KMS-11 (cell line): ENCODE data around the gene CHST11.
A peak's percentile ranks its signal among the peaks of the same experiment; 100 is the strongest.

Experiments
- H2AFZ ChIP-seq: fragments of 200-600 bp; sonication (generic); 2 replicates; pipeline ENCODE4 v1.6.1; 2016; ENCODE audit warnings: antibody characterized with exemption, mixed run types, low read depth
- H3K27ac ChIP-seq: fragments of 200-600 bp; sonication (generic); 2 replicates; pipeline ENCODE4 v1.6.1; 2016; ENCODE audit warnings: mild to moderate bottlenecking, mixed run types
- H3K27me3 ChIP-seq: fragments of 200-600 bp; sonication (generic); 2 replicates; pipeline ENCODE4 v1.6.1; 2017; ENCODE audit warnings: mild to moderate bottlenecking, low read depth, mixed run types, moderate library complexity; ENCODE audit not compliant: insufficient read depth
- H3K36me3 ChIP-seq: fragments of 200-600 bp; sonication (generic); 2 replicates; pipeline ENCODE4 v1.6.1; 2017; ENCODE audit warnings: mild to moderate bottlenecking, mixed run types; ENCODE audit not compliant: insufficient read depth
- H3K4me1 ChIP-seq: fragments of 200-600 bp; sonication (generic); 2 replicates; pipeline ENCODE4 v1.6.1; 2016; ENCODE audit warnings: mild to moderate bottlenecking, low read depth, mixed run types; ENCODE audit not compliant: poor library complexity, severe bottlenecking
- H3K4me2 ChIP-seq: fragments of 200-600 bp; sonication (generic); 2 replicates; pipeline ENCODE4 v1.7.0; 2016; ENCODE audit warnings: mild to moderate bottlenecking, mixed run types
- H3K4me3 ChIP-seq: fragments of 200-600 bp; sonication (generic); IDR thresholded peaks from 2 replicates; pipeline ENCODE4 v1.6.1; 2017; ENCODE audit warnings: low read depth, low read length, mixed read lengths; ENCODE audit not compliant: insufficient read depth
- H3K79me2 ChIP-seq: fragments of 200-600 bp; sonication (generic); 2 replicates; pipeline ENCODE4 v1.6.1; 2016; ENCODE audit warnings: low read depth, mixed run types; ENCODE audit not compliant: insufficient read depth
- H3K9ac ChIP-seq: fragments of 200-600 bp; sonication (generic); 2 replicates; pipeline ENCODE4 v1.6.1; 2016; ENCODE audit warnings: mild to moderate bottlenecking, mixed run types
- H4K20me1 ChIP-seq: fragments of 200-600 bp; sonication (generic); 2 replicates; pipeline ENCODE4 v1.6.1; 2016; ENCODE audit warnings: mild to moderate bottlenecking, mixed run types; ENCODE audit not compliant: insufficient read depth
- TF ChIP-seq, protein P1 (sequence below): fragments of 200-600 bp; sonication (generic); conservative IDR thresholded peaks from 2 replicates; pipeline ENCODE4 v1.6.1; 2017; ENCODE audit warnings: low read depth, mild to moderate bottlenecking, antibody characterized with exemption, low read length, moderate library complexity, mixed read lengths

CHST11 gene

DNA sequence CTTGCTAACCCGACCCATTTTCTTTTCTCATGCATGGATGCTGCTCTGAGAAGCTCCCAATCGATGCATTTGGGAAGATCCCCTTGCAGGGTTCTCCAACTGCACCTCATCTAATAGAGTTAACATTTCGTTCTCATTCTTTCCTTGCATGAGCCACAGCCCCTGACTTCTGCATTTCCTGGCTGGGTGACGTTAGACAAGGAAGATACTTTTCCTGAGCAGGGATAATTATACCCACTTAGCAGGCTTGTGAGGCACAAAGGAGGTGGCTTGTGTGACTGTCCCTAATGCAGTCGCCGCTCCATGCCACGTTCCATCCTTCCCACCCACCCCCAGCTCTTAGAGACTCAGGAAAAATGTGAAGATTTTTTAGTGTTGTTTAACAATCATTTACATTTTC, 195.1 kb downstream of the CHST11 start:
- Histone ChIP-seq H3K36me3 (no peaks in the 10 kb centered on the region), H3K4me1 (no peaks in the 10 kb centered on the region), H2AFZ (no peak overlapping the region), H3K9ac (no peak overlapping the region), H3K4me2 (no peak overlapping the region), H4K20me1 (no peaks in the 10 kb centered on the region), H3K4me3 (no peak overlapping the region), H3K27ac (no peak overlapping the region), H3K79me2 (no peaks in the 10 kb centered on the region), H3K27me3 (no peaks in the 10 kb centered on the region)
- TF ChIP-seq, protein P1, sequence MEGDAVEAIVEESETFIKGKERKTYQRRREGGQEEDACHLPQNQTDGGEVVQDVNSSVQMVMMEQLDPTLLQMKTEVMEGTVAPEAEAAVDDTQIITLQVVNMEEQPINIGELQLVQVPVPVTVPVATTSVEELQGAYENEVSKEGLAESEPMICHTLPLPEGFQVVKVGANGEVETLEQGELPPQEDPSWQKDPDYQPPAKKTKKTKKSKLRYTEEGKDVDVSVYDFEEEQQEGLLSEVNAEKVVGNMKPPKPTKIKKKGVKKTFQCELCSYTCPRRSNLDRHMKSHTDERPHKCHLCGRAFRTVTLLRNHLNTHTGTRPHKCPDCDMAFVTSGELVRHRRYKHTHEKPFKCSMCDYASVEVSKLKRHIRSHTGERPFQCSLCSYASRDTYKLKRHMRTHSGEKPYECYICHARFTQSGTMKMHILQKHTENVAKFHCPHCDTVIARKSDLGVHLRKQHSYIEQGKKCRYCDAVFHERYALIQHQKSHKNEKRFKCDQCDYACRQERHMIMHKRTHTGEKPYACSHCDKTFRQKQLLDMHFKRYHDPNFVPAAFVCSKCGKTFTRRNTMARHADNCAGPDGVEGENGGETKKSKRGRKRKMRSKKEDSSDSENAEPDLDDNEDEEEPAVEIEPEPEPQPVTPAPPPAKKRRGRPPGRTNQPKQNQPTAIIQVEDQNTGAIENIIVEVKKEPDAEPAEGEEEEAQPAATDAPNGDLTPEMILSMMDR, result no peak

DNA sequence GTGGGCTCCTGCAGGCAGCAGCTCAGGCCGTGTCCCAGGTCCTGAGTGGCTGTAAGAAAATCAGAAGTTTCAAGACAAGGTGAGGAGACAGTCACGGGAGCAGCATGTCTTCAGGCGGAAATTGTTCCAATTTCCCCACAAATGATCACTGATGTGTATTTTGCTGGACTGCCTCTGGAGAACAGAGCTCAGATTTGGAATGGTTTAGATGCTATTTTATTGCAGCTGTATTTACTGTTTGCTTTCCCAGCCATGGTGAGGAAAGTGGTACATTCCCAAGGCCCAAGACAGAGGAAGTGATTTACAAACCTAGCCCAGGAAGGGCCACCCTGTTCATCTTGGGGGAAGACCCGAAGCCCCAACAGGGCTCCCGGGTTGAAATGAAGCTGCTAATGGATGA, 195.6 kb downstream of the CHST11 start:
- Histone ChIP-seq H3K36me3 (no peaks in the 10 kb centered on the region), H3K79me2 (no peaks in the 10 kb centered on the region), H3K4me1 (no peaks in the 10 kb centered on the region), H3K4me2 (no peak overlapping the region), H4K20me1 (no peaks in the 10 kb centered on the region), H3K27me3 (no peaks in the 10 kb centered on the region), H3K9ac (no peak overlapping the region), H2AFZ (no peak overlapping the region), H3K27ac (no peak overlapping the region), H3K4me3 (no peak overlapping the region)
- TF ChIP-seq, protein P1, result no peak

DNA sequence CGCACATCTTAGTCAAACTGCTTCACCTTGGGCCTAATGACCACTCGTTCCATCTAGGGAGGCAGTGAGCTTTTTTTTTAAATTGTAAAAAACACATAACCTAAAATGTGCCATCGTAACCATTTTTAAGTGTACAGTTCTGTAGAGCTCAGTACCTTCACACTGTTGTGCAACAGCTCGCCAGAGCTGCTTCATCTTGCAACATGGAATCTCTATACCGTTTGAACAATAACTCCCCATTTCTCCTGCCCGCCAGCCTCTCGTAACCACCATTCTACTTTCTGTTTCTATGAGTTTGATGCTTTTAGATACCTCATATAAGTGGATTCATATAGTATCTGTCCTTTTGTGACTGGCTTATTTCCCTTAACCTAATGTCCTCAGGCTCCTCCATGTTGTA, 196.2 kb downstream of the CHST11 start:
- Histone ChIP-seq H3K79me2 (no peaks in the 10 kb centered on the region), H3K27me3 (no peaks in the 10 kb centered on the region), H3K36me3 (no peaks in the 10 kb centered on the region), H3K27ac (no peak overlapping the region), H3K4me2 (no peak overlapping the region), H3K4me1 (no peaks in the 10 kb centered on the region), H3K4me3 (no peak overlapping the region), H3K9ac (no peak overlapping the region), H2AFZ (no peak overlapping the region), H4K20me1 (no peaks in the 10 kb centered on the region)
- TF ChIP-seq, protein P1, result no peak

DNA sequence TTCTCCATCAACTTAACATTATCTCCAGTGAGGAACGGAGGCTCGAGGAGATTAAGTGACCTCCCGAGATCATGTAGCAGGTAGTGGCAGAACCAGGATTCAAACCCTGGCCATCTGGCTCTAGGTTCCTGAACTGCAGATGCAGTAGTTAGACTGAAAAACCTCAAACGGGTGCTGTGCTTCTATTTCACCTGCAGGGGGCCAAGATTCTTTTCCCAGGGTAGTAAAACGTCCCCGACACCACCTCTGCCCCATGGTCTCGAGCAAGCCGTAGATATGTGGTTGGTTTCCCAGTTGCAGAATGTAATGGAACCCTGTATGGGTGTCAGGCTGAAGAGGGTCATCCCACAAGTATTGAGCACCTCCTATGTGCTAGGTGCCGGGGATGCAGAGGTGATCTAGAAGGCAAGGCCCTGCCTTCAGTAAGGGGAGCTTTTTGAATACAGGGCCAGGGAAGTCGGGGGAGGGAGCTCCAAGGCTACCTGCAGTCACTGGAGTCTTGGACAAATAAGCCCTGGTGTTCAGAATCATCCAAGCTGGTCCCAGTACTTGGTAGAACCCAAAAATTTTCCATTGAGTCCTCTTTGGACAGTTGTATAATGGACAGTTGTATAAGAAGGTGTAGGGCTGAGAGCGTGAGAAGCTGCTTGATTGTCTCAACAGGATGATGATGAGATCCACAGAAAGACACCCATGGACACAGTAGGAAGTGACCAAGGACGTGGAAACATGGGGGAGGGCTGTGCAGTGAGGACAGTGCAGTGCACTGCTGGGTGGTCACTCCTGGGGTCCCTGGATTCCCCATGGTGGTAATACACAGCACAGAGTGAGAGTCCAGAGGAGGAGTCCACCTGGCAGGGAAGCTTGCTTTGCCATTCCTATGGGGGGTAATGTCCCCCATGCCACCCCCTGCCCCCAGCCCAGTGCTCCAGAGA, 197.2 kb downstream of the CHST11 start:
- Histone ChIP-seq H3K9ac (no peak overlapping the region), H2AFZ (no peak overlapping the region), H3K4me1 (no peaks in the 10 kb centered on the region), H3K4me3 (no peak overlapping the region), H3K27ac (no peak overlapping the region), H4K20me1 (no peaks in the 10 kb centered on the region), H3K79me2 (no peaks in the 10 kb centered on the region), H3K27me3 (no peaks in the 10 kb centered on the region), H3K36me3 (no peaks in the 10 kb centered on the region), H3K4me2 (no peak overlapping the region)
- TF ChIP-seq, protein P1, result peak; percentile 39; the same call in 1 of the 2 replicates
